Panc1 (cell line): ENCODE data around the gene KCNN3. TPM values are rescaled to one million over a fixed set of nuclear protein-coding genes. Genes with fewer than 3 reads are reported as not detected.

ENCODE experiments used
- ATAC-seq: fragments of 200-7000 bp; cut with Tn5 transposase; 2 replicates; pipeline ENCODE4 v1.9.1; 2020; ENCODE audit warnings: mild to moderate bottlenecking, moderate library complexity
- BruUV-seq: library from RNA; stranded (reverse); fragments of 400-500 nt; replicated peaks from 2 replicates; lab custom pipeline; 2021; lab: Mats Ljungman, UMichigan
- CTCF ChIA-PET: fragments of 300-600 bp; sonication (Branson Sonifier 250); formaldehyde crosslinking; loops from one replicate; lab custom pipeline; 2022; ENCODE audit warnings: antibody characterized with exemption; lab: Charles Lee
- POLR2A ChIA-PET: fragments of 300-600 bp; sonication (Branson Sonifier 250); formaldehyde crosslinking; loops from one replicate; lab custom pipeline; 2022; ENCODE audit warnings: antibody characterized with exemption; lab: Charles Lee
- DNase-seq: peaks from one replicate; pipeline ENCODE4 v3.0.0-alpha.2; 2010; ENCODE audit warnings: low read depth, low spot score
- H3K27ac ChIP-seq: 2 replicates; pipeline ENCODE4 v1.5.1; 2011; ENCODE audit warnings: mild to moderate bottlenecking, low read length, inconsistent platforms
- H3K27me3 ChIP-seq: fragments of 200-500 bp; sonication (Bioruptor generic); 2 replicates; pipeline ENCODE4 v1.6.0; 2014; ENCODE audit warnings: low read length, inconsistent platforms; ENCODE audit not compliant: control insufficient read depth, insufficient read depth
- H3K36me3 ChIP-seq: fragments of 200-500 bp; sonication (Bioruptor generic); 2 replicates; pipeline ENCODE4 v1.5.1; 2014; ENCODE audit warnings: inconsistent platforms, mild to moderate bottlenecking, low read length, moderate library complexity; ENCODE audit not compliant: control insufficient read depth, insufficient read depth
- H3K4me1 ChIP-seq: 2 replicates; pipeline ENCODE4 v1.5.1; 2011; ENCODE audit warnings: inconsistent platforms, mild to moderate bottlenecking, low read length, moderate library complexity; ENCODE audit not compliant: control insufficient read depth, insufficient read depth
- H3K4me3 ChIP-seq, 2 experiments: 2 replicates each; pipeline ENCODE4 v1.5.1; 2011 to 2012; ENCODE audit warnings: low read depth in 2 of 2, low read length in 2 of 2, mild to moderate bottlenecking in 2 of 2, inconsistent platforms in 1 of 2, moderate library complexity in 1 of 2
- H3K9me3 ChIP-seq: fragments of 200-500 bp; sonication (Bioruptor generic); 2 replicates; pipeline ENCODE4 v1.5.1; 2014; ENCODE audit warnings: low read depth, mild to moderate bottlenecking, inconsistent platforms, low read length, moderate library complexity; ENCODE audit not compliant: control insufficient read depth, insufficient read depth
- TCF7L2 ChIP-seq: IDR thresholded peaks from 2 replicates; pipeline ENCODE4 v1.6.1; 2011; ENCODE audit warnings: mild to moderate bottlenecking, low read depth, low read length, inconsistent platforms
- in situ Hi-C: cut with HindIII; loops from 2 replicates; pipeline ENCODE4 v1.10.0; 2016; ENCODE audit warnings: low sequenced_read_pairs, low pct_unique_long_range_greater_than_20kb
- intact Hi-C: fragments of 100-400 bp; cut with micrococcal nuclease; formaldehyde crosslinking; loops from one replicate; pipeline ENCODE4 v1.10.0; 2022; ENCODE audit not compliant: unreplicated experiment
- total RNA-seq: library from RNA; stranded (reverse); gene quantifications from one replicate; pipeline ENCODE4 v1.2.1, GENCODE V29; 2021; ENCODE audit not compliant: unreplicated experiment
- TF ChIP-seq, protein P1 (sequence below): fragments of 450-650 bp; IDR thresholded peaks from 2 replicates; pipeline ENCODE4 v1.5.1; 2017; ENCODE audit warnings: mild to moderate bottlenecking
- TF ChIP-seq, protein P2 (sequence below), 2 experiments: IDR thresholded peaks; 2 replicates each; pipeline ENCODE4 v1.6.1; 2011 to 2012; ENCODE audit warnings: low read depth in 2 of 2, control low read depth in 1 of 2, low read length in 1 of 2, mild to moderate bottlenecking in 1 of 2, moderate library complexity in 1 of 2; ENCODE audit not compliant: insufficient read depth in 1 of 2

KCNN3 gene
- total RNA-seq, 1 experiment from 2014 or later: 0.05 TPM

DNA sequence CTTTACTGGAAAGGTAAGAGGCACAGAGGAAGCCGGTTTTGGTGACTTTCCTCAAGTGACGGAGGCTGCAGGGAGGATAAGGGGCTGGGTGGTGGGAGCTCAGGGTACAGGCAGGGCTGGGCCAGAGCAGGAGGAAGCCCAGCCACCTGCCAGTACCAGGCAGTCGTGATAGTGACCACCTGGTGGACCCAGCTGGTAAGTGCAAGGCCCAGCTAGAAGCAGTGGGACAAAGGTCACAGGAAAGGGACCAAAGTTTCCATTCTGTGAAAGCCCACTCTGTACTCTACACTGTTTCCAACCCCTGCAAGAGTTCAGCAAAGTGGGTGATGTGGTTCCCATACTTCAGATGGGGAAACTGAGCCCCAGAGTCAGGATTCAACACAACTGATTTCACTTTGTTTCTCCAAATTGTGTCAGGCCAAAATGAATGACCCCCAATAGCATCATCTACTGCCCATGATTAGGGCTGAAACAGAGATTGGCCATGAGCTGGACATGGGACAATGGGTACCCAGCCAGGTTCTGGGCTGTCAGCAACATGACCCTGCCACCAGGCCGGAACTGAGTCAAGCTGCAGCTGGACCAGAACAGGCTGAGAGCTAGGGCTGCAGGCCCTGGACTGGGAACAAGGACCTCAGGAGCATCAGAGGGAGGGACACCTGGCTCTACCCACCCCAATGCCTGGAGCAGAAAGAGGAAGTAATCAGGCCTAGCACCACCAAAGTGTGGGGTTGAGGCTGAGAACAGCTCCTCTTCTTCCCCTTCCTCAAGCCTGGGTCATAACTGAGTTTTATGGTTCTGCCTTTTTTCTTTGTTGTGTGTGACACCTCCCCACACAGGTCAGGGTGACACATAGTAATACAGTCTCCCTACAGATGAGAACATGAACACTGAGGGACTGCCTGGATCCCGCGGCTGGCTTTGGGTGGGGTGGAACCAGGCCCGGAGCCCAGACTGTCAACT lies 50.2 kb downstream of the KCNN3 start:
- no TSS peak for BruUV-seq
- H3K36me3 ChIP-seq: no peaks in the 10 kb centered on the region
- in situ Hi-C loops: no loop called here
- intact Hi-C loops: no loop called here
- no peak for TF ChIP-seq TCF7L2
- TF ChIP-seq, protein P1, sequence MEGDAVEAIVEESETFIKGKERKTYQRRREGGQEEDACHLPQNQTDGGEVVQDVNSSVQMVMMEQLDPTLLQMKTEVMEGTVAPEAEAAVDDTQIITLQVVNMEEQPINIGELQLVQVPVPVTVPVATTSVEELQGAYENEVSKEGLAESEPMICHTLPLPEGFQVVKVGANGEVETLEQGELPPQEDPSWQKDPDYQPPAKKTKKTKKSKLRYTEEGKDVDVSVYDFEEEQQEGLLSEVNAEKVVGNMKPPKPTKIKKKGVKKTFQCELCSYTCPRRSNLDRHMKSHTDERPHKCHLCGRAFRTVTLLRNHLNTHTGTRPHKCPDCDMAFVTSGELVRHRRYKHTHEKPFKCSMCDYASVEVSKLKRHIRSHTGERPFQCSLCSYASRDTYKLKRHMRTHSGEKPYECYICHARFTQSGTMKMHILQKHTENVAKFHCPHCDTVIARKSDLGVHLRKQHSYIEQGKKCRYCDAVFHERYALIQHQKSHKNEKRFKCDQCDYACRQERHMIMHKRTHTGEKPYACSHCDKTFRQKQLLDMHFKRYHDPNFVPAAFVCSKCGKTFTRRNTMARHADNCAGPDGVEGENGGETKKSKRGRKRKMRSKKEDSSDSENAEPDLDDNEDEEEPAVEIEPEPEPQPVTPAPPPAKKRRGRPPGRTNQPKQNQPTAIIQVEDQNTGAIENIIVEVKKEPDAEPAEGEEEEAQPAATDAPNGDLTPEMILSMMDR: no peak
- TF ChIP-seq, protein P2, sequence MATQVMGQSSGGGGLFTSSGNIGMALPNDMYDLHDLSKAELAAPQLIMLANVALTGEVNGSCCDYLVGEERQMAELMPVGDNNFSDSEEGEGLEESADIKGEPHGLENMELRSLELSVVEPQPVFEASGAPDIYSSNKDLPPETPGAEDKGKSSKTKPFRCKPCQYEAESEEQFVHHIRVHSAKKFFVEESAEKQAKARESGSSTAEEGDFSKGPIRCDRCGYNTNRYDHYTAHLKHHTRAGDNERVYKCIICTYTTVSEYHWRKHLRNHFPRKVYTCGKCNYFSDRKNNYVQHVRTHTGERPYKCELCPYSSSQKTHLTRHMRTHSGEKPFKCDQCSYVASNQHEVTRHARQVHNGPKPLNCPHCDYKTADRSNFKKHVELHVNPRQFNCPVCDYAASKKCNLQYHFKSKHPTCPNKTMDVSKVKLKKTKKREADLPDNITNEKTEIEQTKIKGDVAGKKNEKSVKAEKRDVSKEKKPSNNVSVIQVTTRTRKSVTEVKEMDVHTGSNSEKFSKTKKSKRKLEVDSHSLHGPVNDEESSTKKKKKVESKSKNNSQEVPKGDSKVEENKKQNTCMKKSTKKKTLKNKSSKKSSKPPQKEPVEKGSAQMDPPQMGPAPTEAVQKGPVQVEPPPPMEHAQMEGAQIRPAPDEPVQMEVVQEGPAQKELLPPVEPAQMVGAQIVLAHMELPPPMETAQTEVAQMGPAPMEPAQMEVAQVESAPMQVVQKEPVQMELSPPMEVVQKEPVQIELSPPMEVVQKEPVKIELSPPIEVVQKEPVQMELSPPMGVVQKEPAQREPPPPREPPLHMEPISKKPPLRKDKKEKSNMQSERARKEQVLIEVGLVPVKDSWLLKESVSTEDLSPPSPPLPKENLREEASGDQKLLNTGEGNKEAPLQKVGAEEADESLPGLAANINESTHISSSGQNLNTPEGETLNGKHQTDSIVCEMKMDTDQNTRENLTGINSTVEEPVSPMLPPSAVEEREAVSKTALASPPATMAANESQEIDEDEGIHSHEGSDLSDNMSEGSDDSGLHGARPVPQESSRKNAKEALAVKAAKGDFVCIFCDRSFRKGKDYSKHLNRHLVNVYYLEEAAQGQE (IDR thresholded peaks at IDR 0.05; ENCODE audit: insufficient read depth in 1 of 2, low read depth in 2 of 2, low read length in 1 of 2): no peak
- DNase-seq (peak; percentile 8), ATAC-seq (peak; percentile 72)
- H3K9me3 ChIP-seq: no peaks in the 10 kb centered on the region
- ChIA-PET POLR2A (no interaction called here), CTCF (interaction anchor here (0.6 to 1.0 kb wide), 4 partner anchors 17 to 151 kb away, joined by 3 to 4 read pairs (median 3); no protein-coding TSS in a partner anchor)
- no peaks in the 10 kb centered on the region for H3K27me3 ChIP-seq
- H3K4me3 ChIP-seq: no peak overlapping the region
- no peak overlapping the region for H3K27ac ChIP-seq
- H3K4me1 ChIP-seq: no peaks in the 10 kb centered on the region

DNA sequence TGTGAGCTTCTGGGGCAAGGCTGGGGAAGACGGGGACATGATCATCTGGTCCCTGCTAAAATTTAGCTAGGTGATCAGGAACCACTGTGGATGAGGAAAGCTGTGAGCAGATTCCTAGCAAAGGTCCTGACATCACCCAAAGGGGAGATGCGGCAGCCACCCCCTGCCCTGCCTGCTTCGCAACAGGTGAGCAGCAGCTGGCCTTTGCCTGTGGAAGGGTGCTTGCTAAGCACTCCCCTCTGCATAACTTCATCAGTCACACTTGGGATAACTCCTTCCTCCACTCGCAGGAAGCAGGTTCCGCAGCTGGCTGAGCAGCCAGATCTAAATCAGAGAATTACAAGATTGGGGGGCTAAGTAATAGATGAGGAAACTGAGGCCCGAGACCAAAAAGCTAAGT lies 51.2 kb downstream of the KCNN3 start:
- TF ChIP-seq, protein P1: no peak
- TF ChIP-seq TCF7L2: no peak
- POLR2A ChIA-PET: no interaction called here
- DNase-seq (no peak), ATAC-seq (no peak)
- Histone ChIP-seq H3K4me1 (no peaks in the 10 kb centered on the region), H3K4me3 (no peak overlapping the region), H3K9me3 (no peaks in the 10 kb centered on the region), H3K27ac (no peak overlapping the region), H3K27me3 (no peaks in the 10 kb centered on the region), H3K36me3 (no peaks in the 10 kb centered on the region)
- in situ Hi-C loops: no loop called here
- CTCF ChIA-PET: no interaction called here
- BruUV-seq: no TSS peak
- intact Hi-C loops: no loop called here
